ENCODE results near the gene ALG3.
"Not testable (repeated sequence)": the region's sequence is repeated elsewhere in the genome, so short reads cannot be mapped to it uniquely, and the experiment has no call there.

Gene ALG3

GRCh38 chr3:184248454-184249411, at the start of gene ALG3:
TSS of gene ALG3 (minus strand) at chr3:184248962. CDS start at chr3:184248940, 22 bp downstream.
- peak; percentile 88 for DNase-seq

DNA sequence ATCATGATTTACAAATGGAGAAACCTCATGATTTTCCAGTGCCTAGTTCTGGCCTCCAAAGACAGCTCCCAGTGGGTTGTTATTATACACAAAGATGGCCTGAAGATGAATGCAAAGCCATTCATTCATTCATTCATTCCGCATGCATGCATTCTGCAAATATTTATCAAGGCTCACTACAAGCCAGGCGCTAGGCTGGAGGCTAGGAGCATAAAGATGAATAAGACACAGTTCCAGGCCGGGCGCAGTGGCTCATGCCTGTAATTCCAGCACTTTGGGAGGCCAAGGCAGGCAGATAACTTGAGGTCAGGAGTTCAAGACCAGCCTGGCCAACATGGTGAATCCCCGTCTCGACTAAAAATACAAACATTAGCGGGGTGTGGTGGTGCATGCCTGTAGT, 47.9 kb upstream of the ALG3 start:
- no peak for DNase-seq

DNA sequence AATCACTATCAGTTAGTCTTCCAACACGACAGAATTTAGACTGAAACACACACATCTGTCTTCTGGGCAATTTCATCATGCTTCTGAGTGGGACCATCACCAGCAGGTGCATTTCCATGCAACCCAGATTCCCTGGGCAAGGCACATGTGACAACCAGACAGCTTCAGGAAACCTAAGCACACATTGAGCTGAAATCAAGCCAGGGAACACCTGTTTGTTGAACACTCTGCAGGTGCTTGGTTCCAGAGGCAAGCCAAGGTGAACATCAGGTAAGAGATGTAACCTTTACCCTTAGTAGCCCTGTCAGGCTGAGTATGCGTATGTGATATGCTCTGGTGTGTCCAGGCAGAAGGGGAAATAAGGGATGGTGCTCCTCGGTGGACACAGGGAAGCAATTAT, 47.0 kb upstream of the ALG3 start:
- no peak for DNase-seq

- DNase-seq = no peak
Observed at GRCh38 chr3:184291738-184292445, 43.1 kb upstream of the ALG3 start.

GRCh38 chr3:184291044-184291737, 42.4 kb upstream of the ALG3 start:
- DNase-seq = no peak

GRCh38 chr3:184290331-184290730, 41.6 kb upstream of the ALG3 start:
- no peak for DNase-seq

DNA sequence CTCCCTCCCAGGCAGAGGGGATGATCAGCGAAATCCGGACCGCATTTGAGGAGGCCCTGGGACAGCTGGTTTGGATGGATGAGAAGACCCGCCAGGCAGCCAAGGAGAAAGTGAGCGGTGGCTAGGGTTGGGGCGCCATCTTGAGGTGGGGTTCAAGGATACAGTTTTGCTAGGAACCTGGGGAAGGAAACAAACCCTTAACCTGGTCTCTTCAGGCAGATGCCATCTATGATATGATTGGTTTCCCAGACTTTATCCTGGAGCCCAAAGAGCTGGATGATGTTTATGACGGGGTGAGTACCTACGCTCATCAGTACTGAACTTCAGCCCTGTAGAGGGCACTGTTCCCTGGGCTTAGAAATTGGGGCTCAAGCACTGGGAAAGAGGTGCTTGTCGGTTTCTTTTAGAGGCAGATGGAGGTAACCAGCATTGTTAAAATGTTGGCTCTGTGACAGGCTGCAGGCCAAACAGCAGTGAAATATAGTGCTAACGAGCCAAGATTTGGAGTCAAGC, 40.7 kb upstream of the ALG3 start:
- peak; percentile 69 for DNase-seq

DNA sequence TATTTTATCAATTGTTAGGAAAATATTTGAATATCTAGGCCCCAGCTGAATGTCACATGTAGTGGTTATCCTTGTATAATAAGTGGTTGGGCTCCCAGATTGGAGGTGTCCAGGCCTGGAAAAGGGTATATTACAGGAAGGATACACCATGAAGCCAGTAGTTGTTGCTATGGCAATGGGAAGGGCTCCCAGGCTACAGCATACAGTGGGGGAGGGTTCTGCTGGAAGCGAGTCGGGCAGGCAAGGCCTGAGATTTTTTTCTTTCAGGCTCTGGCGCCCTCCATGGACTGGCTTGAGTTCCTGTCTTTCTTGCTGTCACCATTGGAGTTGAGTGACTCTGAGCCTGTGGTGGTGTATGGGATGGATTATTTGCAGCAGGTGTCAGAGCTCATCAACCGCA, 35.9 kb upstream of the ALG3 start:
- DNase-seq = peak; percentile 27

DNA sequence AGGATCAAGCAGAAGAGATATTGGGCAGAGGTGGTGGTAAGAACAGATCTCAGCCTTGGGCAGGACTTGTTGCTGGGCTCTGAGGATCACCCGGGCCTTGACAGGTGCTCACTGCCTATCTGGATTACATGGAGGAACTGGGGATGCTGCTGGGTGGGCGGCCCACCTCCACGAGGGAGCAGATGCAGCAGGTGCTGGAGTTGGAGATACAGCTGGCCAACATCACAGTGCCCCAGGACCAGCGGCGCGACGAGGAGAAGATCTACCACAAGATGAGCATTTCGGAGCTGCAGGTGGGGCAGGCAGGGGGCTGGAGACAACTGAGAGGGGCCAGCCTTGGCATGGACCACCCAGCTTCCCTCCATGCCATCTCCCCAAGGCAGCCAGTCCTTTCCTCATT, 34.9 kb upstream of the ALG3 start:
- no peak for DNase-seq

DNA sequence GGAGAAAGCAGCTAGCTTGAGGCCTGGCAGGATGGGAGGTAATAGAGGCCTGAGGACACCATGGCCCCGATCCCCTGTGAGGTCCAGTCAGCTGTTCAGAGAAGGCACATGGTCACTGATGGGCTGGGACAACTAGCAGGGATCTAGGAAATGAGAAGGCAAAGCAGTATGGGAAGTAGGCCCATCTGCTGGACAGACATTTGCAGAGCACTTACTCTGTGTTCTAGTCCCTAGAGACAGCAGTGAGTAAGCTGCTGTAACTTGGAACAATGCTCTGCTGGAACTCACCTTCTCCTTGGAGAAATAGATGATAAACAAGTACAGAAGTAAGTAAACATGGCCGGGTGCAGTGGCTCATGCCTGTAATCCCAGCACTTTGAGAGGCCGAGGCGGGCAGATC, 34.2 kb upstream of the ALG3 start:
- DNase-seq = no peak

GRCh38 chr3:184277366-184277765, 28.6 kb upstream of the ALG3 start:
- no peak for DNase-seq

DNA sequence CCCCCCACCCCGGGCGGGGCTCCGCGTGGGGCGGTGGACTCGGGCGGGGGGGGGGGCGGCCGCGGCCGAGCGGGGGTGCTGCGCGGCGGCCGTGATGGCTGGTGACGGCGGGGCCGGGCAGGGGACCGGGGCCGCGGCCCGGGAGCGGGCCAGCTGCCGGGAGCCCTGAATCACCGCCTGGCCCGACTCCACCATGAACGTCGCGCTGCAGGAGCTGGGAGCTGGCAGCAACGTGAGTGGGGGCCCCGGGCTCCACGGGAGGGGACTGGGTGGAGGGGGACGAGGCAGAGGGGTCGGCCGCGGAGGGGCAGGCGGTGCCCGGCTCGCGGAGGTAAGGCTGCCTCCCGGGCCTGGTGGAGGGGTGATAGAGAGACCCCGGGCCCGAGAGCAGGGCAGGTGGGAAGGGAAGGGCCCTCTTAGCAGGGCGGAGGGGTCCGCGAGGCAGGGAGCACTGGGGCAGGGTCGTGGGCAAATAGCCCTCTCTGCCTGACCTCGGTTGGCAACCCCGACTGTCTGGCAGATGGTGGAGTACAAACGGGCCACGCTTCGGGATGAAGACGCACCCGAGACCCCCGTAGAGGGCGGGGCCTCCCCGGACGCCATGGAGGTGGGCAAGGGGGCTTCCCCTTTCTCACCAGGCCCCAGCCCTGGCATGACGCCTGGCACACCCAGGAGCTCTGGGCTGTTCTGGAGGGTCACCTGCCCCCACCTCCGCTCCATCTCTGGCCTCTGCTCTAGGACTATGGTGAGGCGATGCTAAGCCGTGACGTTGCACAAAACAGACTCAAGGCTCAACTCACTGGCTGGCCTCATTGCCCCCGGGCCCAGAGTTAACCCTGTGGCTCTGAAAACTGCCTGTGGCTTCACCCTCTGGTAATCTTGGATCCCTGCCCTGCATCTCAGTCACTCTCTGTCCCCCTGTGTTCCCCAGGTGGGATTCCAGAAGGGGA, 27.5 kb upstream of the ALG3 start, which contains the start of gene ECE2:
ECE2 (plus strand) TSS at position 62 of the 950 bp plus-strand sequence; CDS start at position 194, 132 bp downstream.
- no peak for DNase-seq

GRCh38 chr3:184275381-184275701, 26.6 kb upstream of the ALG3 start:
- no peak for DNase-seq

- no peak for DNase-seq
Observed at GRCh38 chr3:184272269-184272668, 23.5 kb upstream of the ALG3 start.

DNA sequence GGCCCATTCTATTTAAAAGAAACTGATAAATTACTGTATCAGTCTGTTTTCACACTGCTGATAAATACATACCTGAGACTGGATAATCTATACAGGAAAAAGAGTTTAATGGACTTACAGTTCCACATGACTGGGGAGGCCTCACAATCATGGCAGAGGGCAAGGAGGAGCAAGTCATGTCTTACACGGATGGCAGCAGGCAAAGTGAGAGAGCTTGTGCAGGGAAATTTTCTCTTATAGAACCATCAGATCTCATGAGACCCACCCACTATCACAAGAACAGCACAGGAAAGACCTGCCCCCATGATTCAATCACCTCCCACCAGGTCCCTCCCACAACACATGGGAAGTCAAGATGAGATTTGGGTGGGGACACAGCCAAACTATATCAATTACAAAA, 18.5 kb upstream of the ALG3 start:
- not testable (repeated sequence) for DNase-seq

DNA sequence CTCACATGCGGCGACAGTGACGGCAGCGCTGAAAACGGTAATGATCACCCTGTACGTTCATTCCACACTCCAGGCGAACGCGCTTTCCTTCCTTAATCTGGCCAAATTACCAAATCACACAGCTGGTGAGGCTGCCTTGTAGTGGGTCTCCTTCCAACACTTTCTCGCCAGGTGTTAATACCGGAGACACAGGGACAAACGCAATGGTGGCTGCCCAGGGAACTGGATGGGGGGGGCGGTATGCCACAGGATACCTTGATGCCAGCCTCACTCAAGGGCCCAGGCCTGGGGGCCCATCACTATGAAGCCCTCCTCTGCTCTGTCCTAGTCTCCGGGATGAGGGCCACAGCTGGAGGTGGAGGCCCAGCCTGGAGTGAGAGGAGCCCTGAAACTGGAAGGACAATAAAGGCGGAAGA, 14.0 kb upstream of the ALG3 start:
- DNase-seq = no peak

GRCh38 chr3:184261854-184262763, 13.3 kb upstream of the ALG3 start:
- DNase-seq = peak; percentile 21

GRCh38 chr3:184261270-184261853, 12.6 kb upstream of the ALG3 start, which contains the start of gene CAMK2N2:
TSS of gene CAMK2N2 (minus strand) at chr3:184261553. CDS start at chr3:184261285, 268 bp downstream.
- peak; percentile 52 for DNase-seq

DNA sequence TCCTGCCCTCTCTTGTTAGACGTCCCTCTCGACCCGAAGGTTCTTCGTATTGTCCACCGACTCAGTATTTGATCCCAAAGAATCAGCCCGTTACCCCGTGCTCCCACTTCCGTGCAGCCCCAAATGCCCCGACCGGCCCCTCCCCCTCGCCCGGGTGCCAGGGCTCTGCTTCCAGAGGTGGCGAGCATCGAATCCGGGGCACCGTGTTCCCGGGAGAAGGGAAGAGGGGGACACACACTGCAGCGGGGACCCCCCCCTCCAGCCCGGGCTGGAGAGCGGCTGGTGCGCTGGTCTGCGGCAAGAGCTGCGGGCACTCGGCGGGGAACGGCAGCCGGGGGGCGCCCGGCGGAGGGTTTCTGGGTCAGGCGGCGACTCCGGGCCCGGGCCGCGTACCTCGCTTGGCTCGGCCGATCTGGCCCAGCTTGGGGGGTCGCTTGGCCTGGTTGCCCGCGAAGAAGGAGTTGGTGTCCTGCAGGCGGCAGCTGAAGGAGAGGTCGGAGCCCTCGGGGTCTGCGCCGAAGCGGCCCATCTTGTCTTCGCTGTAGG, 12.0 kb upstream of the ALG3 start:
- no peak for DNase-seq
